Hematopoietic multipotent progenitor cell treated with erythropoietin and hydrocortisone succinate and interleukin-3 and kit ligand, for 8 days (in vitro differentiated cells): Measurements from ENCODE around the gene BTG4.
A peak's percentile ranks its signal among the peaks of the same experiment; 100 is the strongest.

ENCODE experiments used
- DNase-seq: peaks from one replicate; pipeline ENCODE4 v3.0.0-alpha.2; 2015

Gene BTG4

DNA sequence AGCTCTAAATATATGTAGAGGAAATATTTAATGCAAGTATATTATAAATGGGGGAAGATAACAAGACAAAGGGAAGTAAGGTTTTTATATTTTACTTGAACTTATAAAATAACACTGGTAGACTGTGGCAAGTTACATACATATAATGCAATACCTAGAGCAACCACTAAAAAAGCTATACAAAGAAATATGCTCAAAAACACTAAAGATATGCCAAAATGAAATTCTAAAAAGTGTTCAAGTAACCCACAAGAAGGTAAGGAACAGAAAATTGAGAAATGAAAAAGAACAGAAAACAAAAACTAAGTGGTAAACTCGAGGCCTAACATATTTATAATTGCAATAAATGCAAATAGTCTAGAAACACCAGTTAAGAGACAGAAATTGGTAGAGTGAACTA, 32.5 kb downstream of the BTG4 start:
- no peak for DNase-seq

DNA sequence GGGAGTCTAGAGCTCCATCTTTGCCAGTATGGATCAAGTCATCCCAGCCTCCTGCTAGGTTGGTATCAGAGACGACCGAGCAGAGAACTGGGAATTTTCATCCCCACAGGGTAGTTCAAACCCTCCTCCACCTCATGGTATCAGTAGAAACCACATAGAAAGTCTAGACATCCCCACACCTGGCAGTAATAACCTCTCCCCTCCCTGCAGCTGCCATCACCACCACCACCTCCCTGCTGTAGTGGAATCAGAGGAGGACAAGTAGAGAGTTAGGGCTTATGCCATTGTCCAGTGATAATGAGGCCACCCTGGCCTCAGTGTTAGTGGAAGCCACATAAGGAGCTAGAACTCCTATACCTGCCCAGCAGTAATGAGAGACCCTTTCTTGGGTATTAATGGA, 34.3 kb downstream of the BTG4 start:
- DNase-seq, result no peak

DNA sequence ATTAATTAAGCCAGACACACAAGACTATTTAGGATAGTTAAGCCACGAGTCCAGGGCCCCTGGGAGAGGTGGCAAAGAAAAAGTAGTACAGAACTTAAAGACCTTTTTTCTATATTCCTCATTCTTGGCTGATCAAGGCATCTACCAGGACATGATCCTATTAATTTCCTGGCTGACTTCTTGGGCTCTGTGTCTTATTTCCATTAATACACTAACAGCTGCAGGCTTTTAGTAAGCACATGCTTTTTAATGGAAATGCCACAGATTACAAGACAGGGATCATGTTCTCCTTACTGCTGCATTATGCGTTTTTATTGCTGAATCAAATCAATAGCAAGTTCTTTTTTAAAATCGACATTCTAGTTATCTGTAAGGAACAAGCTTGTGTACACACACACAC, 35.2 kb downstream of the BTG4 start:
- DNase-seq, result no peak

DNA sequence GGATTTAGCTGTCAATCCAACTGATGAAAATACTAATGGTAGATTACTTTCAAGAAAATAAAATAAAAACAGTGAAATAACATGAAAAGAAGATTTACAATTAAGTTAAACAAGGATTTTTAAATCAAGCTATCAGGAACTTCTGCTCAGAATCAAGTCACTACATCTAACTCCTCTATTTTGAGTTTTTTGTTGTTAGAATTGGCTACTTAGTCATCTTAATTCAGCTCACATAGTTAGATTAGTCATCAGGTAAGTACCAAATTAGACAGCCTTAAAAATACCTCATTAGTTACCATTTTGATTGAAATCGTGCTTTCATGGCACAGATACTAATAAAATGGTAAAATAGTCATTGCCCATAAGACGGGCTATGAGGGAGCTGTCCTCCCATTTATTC, 35.8 kb downstream of the BTG4 start:
- no peak for DNase-seq

DNA sequence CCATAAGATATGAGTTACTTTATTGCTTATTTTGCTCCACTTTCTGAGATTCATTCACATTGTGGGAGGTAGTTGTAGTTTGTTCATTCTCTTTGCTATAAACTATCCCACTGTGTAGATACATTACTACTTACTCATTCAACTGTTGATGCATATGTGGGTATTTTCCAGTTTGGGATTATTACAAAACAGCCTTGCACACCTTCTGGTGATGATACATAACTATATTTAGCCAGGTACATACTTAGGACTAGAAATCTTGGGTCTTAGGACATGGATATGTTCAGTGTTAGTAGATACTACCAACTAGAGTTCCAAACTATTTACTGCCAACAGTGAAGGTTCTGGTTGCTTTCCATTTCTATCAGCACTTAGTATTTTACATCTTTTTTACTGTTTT, 37.8 kb downstream of the BTG4 start:
- no peak for DNase-seq

DNA sequence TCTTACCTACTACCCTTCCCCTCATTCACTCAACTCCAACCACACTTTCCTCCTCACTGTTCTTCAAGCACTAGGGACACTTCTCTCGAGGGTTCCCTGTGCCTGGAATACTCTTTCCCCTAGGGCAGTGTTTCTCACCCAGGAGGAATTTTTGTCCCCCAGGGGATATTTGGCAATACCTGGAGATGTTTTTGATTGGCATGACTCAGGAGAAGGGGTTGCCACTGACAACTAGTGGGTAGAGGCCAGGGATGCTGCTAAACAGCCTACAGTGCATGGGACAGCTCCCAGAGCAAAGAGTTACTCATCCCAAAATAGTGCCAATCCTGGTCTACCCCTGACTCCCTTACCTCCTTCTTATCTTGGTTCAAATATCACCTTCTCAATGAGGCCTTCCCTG, 40.0 kb downstream of the BTG4 start:
- no peak for DNase-seq

DNA sequence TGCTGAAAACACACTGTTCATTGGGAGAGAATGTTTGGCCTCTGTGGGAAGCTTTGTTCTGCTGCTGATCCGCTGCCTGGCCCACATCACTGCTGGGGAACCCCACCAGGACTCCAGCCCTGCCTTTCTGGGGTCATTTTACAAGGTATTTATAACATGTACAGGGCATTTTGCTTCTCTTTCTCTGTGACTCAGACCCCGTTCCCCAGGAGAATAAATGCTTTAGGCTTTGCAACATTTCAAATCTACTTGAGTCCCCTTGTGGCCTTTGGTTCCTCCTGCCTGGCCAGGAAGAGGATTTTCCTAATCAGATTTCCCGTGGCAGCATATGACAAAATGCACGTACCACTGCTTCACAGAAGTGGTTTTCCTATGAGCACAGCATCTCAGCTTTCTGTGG, 43.0 kb downstream of the BTG4 start:
- DNase-seq, result no peak

DNA sequence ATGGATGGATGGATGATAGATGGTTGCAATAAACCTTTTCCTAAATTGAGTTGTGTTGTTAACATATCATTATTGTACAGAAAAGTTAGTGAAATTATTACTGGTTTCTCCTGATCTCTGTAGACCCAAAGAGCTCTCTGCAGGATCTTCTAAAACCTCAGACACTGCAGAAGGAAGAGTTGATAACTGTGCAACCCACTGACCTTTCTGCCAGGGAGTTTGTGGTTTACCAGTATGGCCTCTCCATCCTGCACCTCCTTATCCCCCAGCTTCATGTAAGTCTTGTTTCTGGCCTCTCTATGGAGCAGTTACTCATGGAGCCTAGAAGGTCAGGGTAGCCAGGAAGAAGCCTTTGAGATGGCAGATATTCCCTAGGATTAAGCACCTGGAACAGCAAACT, 45.6 kb downstream of the BTG4 start:
- DNase-seq, result no peak

DNA sequence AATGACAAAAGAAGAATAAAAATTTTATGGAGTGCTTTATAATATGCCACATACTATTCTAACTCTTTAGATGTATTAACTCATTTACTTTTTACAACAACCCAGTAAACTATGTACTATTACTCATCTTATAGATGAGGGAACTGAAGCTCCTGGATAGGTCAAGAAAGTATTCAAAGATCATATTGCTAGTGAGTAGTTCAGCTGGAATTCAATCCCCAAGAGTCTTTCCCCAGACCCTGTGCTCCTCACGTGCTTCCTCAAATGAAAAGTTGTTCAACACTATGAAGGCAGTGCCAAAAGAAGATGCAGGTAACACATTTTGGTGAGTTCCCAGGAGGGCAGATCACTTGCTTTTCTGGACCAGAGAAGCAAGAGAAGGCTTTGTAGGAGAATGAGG, 46.8 kb downstream of the BTG4 start:
- no peak for DNase-seq

DNA sequence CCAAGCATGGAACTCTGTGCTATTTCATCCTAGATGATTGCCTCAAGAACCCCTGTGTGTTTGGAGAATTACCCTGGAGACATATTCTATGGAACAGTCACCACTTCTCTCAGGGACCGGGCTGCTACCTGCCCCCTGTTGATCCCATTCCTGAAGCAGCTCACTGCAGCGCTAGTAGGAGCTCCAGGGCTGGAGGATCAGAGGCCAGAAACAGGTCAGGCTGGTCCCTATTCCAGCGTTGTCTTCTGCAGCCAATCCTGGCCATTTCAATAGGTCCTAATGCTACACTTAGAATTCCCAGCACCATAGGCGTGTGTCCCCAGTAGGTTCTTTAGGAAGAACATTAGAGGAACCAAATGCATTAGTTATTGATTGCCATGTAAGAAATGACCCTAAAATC, 48.9 kb downstream of the BTG4 start:
- DNase-seq, result no peak

DNA sequence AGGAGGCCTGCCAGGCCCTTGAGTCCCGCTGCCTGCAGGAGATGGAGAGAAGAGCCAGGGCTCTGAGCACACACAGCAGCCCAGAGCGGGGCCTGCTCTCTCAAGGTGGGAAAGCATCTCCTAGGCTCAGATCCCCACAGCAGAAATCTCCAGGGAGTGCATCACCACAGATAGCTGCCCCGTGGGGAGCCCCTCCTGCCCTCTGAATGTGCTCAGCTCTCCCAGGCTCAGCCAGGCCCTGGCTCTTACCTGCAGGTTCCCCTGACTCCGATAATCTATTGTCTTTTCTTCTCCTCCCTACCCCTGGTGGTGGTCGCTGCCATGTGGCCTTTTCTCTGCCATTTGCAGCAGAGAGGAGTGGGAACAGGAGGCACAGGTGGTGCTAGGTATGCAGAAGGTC, 49.9 kb downstream of the BTG4 start:
- no peak for DNase-seq

DNA sequence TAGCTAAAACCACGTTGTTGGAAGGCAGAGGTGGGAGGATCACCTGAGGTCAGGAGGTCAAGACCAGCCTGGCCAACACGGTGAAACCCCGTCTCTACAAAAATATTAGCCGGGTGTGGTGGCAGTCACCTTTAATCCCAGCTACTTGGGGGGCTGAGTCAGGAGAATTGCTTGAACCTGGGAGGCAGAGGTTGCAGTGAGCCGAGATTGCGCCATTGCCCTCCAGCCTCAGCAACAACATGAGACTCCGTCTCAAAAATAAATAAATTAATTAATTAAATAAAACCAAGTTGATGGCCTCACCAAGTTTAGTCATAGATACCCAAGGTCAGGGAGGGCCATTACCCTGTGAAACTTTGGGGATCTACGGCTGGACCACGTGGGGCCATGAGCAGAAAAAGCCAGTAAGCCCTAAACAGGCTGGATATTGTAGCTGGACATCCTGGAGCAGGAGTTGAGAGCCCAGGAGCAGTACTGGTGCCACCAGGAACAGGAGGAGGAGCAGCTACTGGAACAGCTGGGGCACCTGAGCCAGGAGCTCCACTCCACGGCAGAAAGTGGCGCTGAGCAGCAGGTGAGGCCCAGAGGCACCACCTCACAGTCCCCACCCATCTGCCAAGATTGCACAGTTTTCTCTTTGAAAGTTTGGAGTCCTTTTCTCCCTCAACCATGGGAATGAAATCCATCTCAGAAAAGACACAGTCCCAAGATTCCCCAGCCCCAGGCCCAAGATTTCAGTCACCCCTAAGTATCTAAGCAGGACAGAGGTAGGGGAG, 50.5 kb downstream of the BTG4 start:
- no peak for DNase-seq

DNA sequence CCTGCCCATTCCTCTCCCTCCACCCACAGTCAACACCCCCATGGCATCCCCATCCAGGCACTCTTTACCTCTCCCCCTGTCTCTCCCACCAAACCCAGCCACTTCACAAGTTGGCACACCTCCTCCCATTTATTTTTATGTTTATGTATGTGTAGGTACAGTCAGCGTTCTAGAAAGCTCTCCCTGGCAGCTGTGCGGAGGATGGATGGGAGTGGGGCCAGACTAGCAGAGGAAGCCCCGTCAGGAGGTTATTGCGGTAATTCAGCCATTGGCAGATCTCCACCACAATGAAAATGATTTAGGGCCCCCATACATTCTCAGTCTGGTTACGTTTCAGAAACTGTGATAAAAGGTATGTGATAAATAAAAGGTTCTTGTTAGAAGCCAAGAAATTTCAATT, 51.3 kb downstream of the BTG4 start:
- no peak for DNase-seq

DNA sequence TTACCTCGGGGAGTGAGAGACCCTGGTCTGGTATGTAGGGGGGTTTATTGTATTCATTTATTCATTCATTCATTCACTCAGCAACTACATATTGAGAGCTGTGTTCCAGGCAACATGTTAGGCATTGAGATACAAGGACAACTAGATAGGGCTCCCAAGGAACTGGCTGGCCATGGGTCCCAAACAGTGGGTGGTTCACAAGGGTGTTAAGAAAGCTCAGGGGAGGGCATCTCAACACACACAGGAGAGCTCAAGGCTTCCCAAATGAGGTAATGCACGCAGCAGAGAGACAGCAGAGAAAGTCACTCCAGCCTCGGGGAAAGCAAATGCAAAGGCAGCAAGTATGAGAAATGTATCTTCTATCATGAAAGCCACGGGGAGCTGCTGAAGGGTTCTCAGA, 51.8 kb downstream of the BTG4 start:
- no peak for DNase-seq

DNA sequence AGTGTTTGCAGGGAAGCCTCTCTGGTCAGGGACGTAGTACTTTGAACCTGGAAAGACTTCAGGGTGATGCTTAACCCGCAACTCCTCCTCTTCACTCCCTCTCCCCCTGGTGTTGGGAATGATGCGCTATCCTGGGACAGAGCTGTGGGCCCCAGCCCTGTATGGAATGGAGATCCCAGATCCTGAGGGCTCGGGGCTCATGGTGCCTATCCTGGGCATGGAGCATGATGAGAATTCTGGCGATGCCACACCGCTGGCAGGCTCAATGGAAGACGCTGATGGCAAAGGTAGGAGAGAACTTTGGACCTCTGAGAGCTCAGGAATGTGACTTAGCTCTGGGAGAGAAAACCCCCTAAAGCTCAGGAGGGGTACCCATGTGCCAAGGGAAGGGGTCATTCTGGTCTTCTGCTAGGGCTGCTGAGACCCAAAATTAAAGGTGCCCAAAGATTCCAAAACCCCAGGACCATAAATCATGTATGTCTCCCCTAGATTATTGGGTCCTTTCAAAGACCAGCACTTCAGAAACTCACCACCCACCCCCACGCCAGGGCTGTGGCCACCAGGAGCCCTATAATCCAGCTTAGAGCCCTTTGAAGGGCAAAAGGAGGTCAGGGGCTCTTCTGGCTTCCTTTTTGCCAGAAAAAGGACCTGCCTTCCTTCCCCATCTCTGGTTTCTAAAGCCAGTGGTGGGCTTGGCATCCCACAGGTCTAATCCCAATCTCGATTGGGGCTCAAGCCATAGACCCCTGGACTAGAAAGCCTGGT, 52.5 kb downstream of the BTG4 start:
- no peak for DNase-seq

DNA sequence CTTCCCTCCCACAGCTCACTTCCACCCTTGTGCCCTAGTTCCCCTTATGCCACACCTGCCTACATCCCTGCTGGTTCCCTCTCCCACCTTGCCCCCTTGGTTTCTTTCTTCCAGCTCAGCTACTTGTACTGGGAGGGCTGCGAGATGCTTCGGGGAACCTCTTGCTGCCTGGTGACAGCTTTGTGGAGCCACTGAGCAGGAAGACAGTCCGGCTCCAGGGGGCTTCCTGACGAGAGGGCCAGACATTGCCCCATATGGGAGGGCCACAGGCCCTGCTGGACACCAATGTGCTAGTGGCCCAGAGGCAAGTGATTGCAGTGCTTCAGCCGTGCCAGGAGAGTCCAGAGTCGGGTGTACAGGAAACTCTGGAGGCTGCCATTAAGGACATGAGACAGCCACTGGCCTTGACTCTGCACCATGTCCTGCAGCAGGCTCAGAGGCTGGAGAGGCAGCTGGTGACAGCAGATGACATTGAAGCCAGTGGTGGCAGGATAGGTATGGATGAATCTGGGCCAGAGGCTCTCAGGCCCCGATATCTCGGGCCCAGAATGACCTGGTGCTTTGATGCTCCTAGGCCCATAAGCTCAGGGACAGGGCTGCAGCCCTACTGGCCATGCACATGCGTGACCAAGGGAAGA, 54.3 kb downstream of the BTG4 start:
- DNase-seq, result no peak

DNA sequence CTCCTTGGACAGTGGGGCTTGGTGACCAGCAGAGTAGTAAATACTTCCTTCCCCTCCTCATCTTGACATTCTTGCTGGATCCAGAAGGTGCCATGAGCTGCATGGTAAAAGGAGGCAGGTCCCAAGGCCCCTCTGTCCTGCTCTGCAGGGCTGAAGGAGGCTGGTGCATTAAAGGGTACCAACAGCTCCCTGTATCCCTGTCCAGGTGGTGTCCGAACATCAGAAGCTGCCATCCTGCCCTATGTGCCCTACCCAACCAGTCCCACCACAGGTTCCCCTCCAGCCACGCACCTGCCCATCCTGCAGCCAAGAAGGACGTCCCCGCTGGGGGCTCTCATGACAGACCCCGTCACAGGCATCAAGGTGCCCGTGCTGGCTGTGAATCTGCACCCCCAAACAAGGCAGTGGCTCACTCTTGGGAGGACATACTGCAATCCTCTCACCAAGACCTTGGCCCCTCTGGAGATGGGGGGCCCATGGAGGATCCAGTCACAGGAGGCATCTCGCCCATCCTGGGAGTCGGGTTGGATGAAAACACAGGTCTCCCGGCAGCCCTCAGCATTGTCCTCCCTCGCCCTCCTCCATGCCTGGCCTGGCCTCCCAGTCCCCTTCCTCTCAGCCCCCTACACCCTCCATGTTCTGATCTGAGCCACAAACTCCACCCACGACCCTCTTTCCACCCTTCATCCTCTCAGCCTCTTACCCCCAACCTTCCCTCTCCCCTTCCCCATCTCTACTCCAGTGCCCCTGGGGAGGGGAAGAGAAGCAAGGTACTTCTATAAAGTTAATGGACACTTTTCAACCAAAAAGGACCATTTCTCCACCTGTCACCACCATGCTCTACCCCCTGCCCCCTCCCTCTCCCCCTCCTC, 55.1 kb downstream of the BTG4 start:
- no peak for DNase-seq

DNA sequence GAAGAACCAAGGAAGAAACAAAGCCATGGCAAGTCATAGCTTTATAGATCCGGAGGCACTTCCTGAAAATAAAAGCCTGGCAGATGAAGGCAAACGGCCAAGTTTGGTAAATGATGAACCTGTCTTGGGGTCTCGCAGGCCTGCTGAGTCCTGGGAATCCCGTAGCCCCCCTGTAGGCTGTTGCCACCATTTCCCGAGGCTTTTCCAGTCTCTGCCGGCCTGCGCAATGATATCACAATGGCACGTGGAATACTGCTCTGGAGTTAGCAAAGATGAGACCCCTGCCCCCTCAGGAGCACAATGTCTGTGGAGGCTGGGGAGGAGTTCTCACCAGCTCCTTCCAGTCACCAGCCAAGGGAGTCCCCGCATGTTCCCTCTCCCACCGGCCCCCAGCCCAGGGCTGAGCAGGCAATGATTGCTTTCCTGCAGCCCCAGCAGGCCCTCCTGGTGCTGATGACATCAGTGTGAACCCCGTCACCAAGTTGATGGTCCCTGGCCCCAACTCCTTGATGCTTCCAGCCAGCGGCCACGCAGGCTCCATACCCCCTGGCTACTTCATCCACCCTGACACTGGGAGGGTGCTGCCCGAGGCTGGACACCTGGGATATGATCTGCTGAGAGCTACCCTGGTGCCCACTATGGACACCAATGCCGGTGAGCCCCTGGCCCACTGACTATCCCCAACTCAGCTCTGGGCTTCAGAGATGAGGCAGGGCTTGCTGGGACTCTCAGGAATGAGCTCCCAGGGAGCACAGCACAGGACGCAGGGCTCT, 55.9 kb downstream of the BTG4 start:
- DNase-seq, result no peak

DNA sequence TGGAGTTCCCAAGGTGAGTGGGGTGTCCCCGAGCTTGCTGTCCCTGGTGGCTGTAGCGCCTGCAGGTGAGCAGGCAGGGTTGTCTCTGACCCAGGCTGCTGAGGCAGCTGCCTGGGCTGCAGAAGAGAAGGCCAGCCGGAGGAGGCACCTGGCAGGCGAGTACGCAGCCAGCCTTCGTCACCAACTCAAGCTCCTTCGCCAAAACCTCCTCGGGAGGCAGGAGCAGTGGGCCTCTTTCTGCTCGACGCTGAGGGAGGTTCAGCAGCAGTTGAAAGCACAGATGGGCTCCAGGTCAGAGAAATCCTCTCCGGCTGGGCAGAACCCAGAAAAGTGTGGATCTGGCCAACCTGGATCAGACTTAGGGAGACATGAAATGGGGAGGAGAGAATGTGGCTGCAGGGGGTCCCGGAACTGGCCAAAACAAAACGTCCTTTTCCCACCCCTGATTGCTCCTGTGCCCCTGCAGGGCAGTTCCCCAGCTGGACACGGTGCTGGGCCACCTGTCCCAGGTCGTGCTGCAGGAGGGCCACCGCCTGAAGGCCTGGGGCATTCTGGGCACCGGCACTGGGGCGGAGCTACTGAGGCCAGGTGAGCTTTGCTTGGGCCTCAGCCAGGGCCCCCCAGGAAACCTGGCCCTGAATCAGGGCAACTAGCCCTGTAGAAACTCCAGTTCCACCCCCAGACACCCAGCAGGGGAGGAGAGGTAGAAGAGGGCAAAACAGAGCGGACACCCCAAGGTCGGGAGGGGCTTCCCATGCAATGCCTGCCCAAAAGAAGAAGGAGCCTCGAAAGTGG, 56.7 kb downstream of the BTG4 start:
- no peak for DNase-seq

DNA sequence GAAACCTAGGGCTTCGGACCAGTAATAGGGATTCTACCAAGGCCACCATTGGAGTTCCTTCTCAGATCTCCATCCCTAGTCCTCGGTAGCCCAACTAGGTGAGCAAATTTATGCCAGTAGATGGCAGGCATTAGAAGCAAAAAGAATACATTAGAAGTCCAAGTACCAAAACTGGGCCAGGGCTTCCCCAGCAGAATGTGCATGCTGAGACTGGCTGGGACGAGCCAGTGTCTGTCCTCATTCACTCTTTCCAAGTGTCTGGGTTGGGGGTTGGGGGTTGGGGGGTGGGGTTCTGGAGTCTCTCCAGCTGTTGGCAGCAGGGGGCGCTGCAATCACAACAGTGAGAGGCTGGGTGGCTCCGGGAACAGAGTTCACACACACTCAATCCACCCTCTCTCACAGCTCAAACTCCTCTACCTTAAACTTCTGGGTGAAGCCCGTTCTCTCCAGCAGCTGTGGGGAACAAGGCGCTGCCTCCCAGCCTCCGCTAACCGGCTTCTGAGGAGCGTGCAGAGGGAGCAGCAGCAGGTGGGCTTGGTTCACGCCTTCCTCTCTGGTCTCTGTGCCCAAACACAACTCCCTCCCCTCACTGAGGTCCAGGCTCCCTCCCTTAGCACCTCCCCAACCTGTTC, 57.5 kb downstream of the BTG4 start:
- DNase-seq, result peak; percentile 29
